Astrocyte (in vitro differentiated cells and primary cell): ENCODE data around the gene CYB5A.

Experiments
- EZH2 ChIP-seq: IDR thresholded peaks from 2 replicates; pipeline ENCODE4 v1.6.1; 2012; ENCODE audit warnings: mild to moderate bottlenecking, low read length, inconsistent platforms; ENCODE audit not compliant: insufficient read depth
- TF ChIP-seq, protein P1 (sequence below): IDR thresholded peaks from 2 replicates; pipeline ENCODE4 v1.5.1; 2011; ENCODE audit warnings: low read depth, mild to moderate bottlenecking, inconsistent platforms, low read length, moderate library complexity; ENCODE audit not compliant: insufficient read depth

DNA sequence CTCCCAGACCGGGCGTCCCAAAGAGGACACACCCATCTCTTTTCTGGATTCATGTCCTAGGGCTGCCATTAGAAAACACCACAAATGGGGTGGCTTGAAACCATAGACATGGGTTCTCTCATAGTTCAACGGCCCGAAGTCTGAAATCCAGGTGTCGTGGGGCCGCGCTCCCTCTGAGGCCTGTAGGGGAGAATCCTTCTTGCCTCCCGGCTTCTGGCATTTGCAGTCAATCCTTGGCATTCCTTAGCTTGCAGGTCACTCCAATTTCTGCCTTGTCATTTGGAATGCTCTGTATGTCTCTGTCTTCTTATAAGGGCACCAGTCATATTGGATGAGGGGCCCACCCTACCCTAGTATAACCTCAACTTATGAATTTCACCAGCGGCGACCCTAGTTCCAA, 65.1 kb downstream of the CYB5A start:
- TF ChIP-seq, protein P1, sequence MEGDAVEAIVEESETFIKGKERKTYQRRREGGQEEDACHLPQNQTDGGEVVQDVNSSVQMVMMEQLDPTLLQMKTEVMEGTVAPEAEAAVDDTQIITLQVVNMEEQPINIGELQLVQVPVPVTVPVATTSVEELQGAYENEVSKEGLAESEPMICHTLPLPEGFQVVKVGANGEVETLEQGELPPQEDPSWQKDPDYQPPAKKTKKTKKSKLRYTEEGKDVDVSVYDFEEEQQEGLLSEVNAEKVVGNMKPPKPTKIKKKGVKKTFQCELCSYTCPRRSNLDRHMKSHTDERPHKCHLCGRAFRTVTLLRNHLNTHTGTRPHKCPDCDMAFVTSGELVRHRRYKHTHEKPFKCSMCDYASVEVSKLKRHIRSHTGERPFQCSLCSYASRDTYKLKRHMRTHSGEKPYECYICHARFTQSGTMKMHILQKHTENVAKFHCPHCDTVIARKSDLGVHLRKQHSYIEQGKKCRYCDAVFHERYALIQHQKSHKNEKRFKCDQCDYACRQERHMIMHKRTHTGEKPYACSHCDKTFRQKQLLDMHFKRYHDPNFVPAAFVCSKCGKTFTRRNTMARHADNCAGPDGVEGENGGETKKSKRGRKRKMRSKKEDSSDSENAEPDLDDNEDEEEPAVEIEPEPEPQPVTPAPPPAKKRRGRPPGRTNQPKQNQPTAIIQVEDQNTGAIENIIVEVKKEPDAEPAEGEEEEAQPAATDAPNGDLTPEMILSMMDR: no peak
- TF ChIP-seq EZH2: no peak
